SJSA1 (cell line): ENCODE data around the gene HDAC6. TPM values are rescaled to one million over a fixed set of nuclear protein-coding genes. Genes with fewer than 3 reads are reported as not detected.
A peak's percentile ranks its signal among the peaks of the same experiment; 100 is the strongest.

Experiments
- DNase-seq, 2 experiments: peaks; one replicate each; pipeline ENCODE4 v3.0.0-alpha.2; 2015 to 2020; ENCODE audit warnings: low spot score in 2 of 2, low read depth in 1 of 2
- H3K27ac ChIP-seq: fragments of 250-450 bp; sonication (Bioruptor Pico); 2 replicates; pipeline ENCODE4 v1.5.1; 2020; ENCODE audit warnings: mild to moderate bottlenecking, moderate library complexity
- H3K27me3 ChIP-seq: fragments of 250-450 bp; sonication (Bioruptor Pico); replicated peaks from 2 replicates; pipeline ENCODE4 v1.5.1; 2020; ENCODE audit warnings: mild to moderate bottlenecking, moderate library complexity
- H3K36me3 ChIP-seq: fragments of 250-450 bp; sonication (Bioruptor Pico); 2 replicates; pipeline ENCODE4 v1.5.1; 2020; ENCODE audit warnings: mild to moderate bottlenecking
- H3K4me1 ChIP-seq: fragments of 250-450 bp; sonication (Bioruptor Pico); replicated peaks from 2 replicates; pipeline ENCODE4 v1.6.1; 2021; ENCODE audit warnings: mild to moderate bottlenecking
- H3K4me3 ChIP-seq: fragments of 250-450 bp; sonication (Bioruptor Pico); 2 replicates; pipeline ENCODE4 v1.5.1; 2020; ENCODE audit warnings: mild to moderate bottlenecking
- H3K9me3 ChIP-seq: fragments of 250-450 bp; sonication (Bioruptor Pico); replicated peaks from 2 replicates; pipeline ENCODE4 v1.5.1; 2020; ENCODE audit warnings: mild to moderate bottlenecking
- total RNA-seq: library from RNA; depleted of rRNA; stranded (reverse); fragments of >200 nt; shearing (Covaris generic); gene quantifications from 2 replicates; pipeline ENCODE4 v1.2.3, GENCODE V29; 2014; rRNA removed

Gene HDAC6
- 47.9 and 77.7 TPM in 2 replicates for total RNA-seq

GRCh38 chrX:48801280-48802088, at the start of gene HDAC6:
TSS of gene HDAC6 (plus strand) at chrX:48802067. CDS start at chrX:48802693, 626 bp downstream.
- peak within 1 kb of the TSS; percentile 97 for H3K27ac ChIP-seq
- H3K27me3 ChIP-seq: no peaks in the 10 kb centered on the region
- DNase-seq: peak; percentile 97 to 98
- H3K4me3 ChIP-seq: peak within 1 kb of the TSS; percentile 69
- 0 out of 2 replicates have a peak, but pooled peaks cover 4% of the 10 kb centered on the region for H3K36me3 ChIP-seq
- no peaks in the 10 kb centered on the region for H3K9me3 ChIP-seq
- peaks cover 4% of the 10 kb centered on the region; the same call in 1 of the 2 replicates for H3K4me1 ChIP-seq

GRCh38 chrX:48752498-48752897, 49.4 kb upstream of the HDAC6 start:
- Histone ChIP-seq H3K9me3 (no peaks in the 10 kb centered on the region), H3K36me3 (no peaks in the 10 kb centered on the region), H3K27me3 (no peaks in the 10 kb centered on the region), H3K4me3 (no peak overlapping the region), H3K27ac (no peak overlapping the region), H3K4me1 (no peaks in the 10 kb centered on the region)
- no peak for DNase-seq

- Histone ChIP-seq H3K27me3 (no peaks in the 10 kb centered on the region), H3K36me3 (no peaks in the 10 kb centered on the region), H3K27ac (no peak overlapping the region), H3K4me3 (no peak overlapping the region), H3K4me1 (no peaks in the 10 kb centered on the region), H3K9me3 (no peaks in the 10 kb centered on the region)
- no peak for DNase-seq
These were observed 48.1 kb upstream of the HDAC6 start for GRCh38 chrX:48753708-48754228.

GRCh38 chrX:48754238-48754637, 47.6 kb upstream of the HDAC6 start:
- H3K27me3 ChIP-seq: no peaks in the 10 kb centered on the region
- H3K4me3 ChIP-seq: no peak overlapping the region
- DNase-seq: no peak
- no peak overlapping the region for H3K27ac ChIP-seq
- no peaks in the 10 kb centered on the region for H3K9me3 ChIP-seq
- H3K36me3 ChIP-seq: no peaks in the 10 kb centered on the region
- no peaks in the 10 kb centered on the region for H3K4me1 ChIP-seq

GRCh38 chrX:48761674-48762471, 40.0 kb upstream of the HDAC6 start, which contains the start of gene GLOD5:
TSS of gene GLOD5 (plus strand) at chrX:48761747. CDS start at chrX:48761791, 44 bp downstream.
- no peaks in the 10 kb centered on the region for H3K9me3 ChIP-seq
- no peaks in the 10 kb centered on the region for H3K36me3 ChIP-seq
- H3K4me3 ChIP-seq: no peak within 1 kb of the TSS
- no peak for DNase-seq
- no peaks in the 10 kb centered on the region for H3K4me1 ChIP-seq
- no peaks in the 10 kb centered on the region for H3K27me3 ChIP-seq
- no peak within 1 kb of the TSS for H3K27ac ChIP-seq

GRCh38 chrX:48769230-48769629, 32.6 kb upstream of the HDAC6 start:
- no peak overlapping the region for H3K27ac ChIP-seq
- H3K4me1 ChIP-seq: no peaks in the 10 kb centered on the region
- no peak for DNase-seq
- H3K27me3 ChIP-seq: no peaks in the 10 kb centered on the region
- H3K36me3 ChIP-seq: no peaks in the 10 kb centered on the region
- no peak overlapping the region for H3K4me3 ChIP-seq
- no peaks in the 10 kb centered on the region for H3K9me3 ChIP-seq

- Histone ChIP-seq H3K27me3 (no peaks in the 10 kb centered on the region), H3K27ac (no peak overlapping the region), H3K9me3 (no peaks in the 10 kb centered on the region), H3K4me3 (no peak overlapping the region), H3K36me3 (no peaks in the 10 kb centered on the region), H3K4me1 (no peaks in the 10 kb centered on the region)
- no peak for DNase-seq
These were observed 31.6 kb upstream of the HDAC6 start for GRCh38 chrX:48770296-48770695.

- H3K27ac ChIP-seq: no peak overlapping the region
- H3K4me3 ChIP-seq: no peak overlapping the region
- no peaks in the 10 kb centered on the region for H3K27me3 ChIP-seq
- no peaks in the 10 kb centered on the region for H3K36me3 ChIP-seq
- H3K4me1 ChIP-seq: no peaks in the 10 kb centered on the region
- H3K9me3 ChIP-seq: no peaks in the 10 kb centered on the region
- no peak for DNase-seq
These were observed 29.3 kb upstream of the HDAC6 start for GRCh38 chrX:48772602-48773001.

- Histone ChIP-seq H3K4me3 (no peak overlapping the region), H3K9me3 (no peaks in the 10 kb centered on the region), H3K4me1 (no peaks in the 10 kb centered on the region), H3K36me3 (no peaks in the 10 kb centered on the region), H3K27me3 (no peaks in the 10 kb centered on the region), H3K27ac (no peak overlapping the region)
- DNase-seq: no peak
These were observed 24.9 kb upstream of the HDAC6 start for GRCh38 chrX:48776818-48777439.

GRCh38 chrX:48779399-48779798, 22.5 kb upstream of the HDAC6 start:
- H3K9me3 ChIP-seq: no peaks in the 10 kb centered on the region
- no peaks in the 10 kb centered on the region for H3K27me3 ChIP-seq
- H3K4me3 ChIP-seq: no peak overlapping the region
- no peak overlapping the region for H3K27ac ChIP-seq
- H3K4me1 ChIP-seq: no peaks in the 10 kb centered on the region
- no peak for DNase-seq
- H3K36me3 ChIP-seq: no peaks in the 10 kb centered on the region

- Histone ChIP-seq H3K4me1 (no peaks in the 10 kb centered on the region), H3K27ac (no peak overlapping the region), H3K4me3 (no peak overlapping the region), H3K27me3 (no peaks in the 10 kb centered on the region), H3K9me3 (no peaks in the 10 kb centered on the region), H3K36me3 (no peaks in the 10 kb centered on the region)
- no peak for DNase-seq
These were observed 20.2 kb upstream of the HDAC6 start for GRCh38 chrX:48781705-48782104.

- Histone ChIP-seq H3K27ac (no peak overlapping the region), H3K4me1 (no peaks in the 10 kb centered on the region), H3K4me3 (no peak overlapping the region), H3K9me3 (no peaks in the 10 kb centered on the region), H3K36me3 (no peaks in the 10 kb centered on the region), H3K27me3 (no peaks in the 10 kb centered on the region)
- no peak for DNase-seq
These were observed 19.7 kb upstream of the HDAC6 start for GRCh38 chrX:48782216-48782615.

GRCh38 chrX:48782795-48783194, 19.1 kb upstream of the HDAC6 start:
- H3K27me3 ChIP-seq: no peaks in the 10 kb centered on the region
- H3K27ac ChIP-seq: no peak overlapping the region
- H3K9me3 ChIP-seq: no peaks in the 10 kb centered on the region
- H3K36me3 ChIP-seq: no peaks in the 10 kb centered on the region
- DNase-seq: no peak
- H3K4me1 ChIP-seq: no peaks in the 10 kb centered on the region
- H3K4me3 ChIP-seq: no peak overlapping the region
